HG02885 (cell line): Measurements from ENCODE around the gene ERICH2.
"Not testable (repeated sequence)": the region's sequence is repeated elsewhere in the genome, so short reads cannot be mapped to it uniquely, and the experiment has no call there.

ENCODE experiments used
- ATAC-seq: cut with Tn5 transposase; IDR thresholded peaks from one replicate; pipeline ENCODE4 v1.9.1; 2021; ENCODE audit warnings: mild to moderate bottlenecking; ENCODE audit not compliant: unreplicated experiment, poor library complexity

The ERICH2 gene, protein sequence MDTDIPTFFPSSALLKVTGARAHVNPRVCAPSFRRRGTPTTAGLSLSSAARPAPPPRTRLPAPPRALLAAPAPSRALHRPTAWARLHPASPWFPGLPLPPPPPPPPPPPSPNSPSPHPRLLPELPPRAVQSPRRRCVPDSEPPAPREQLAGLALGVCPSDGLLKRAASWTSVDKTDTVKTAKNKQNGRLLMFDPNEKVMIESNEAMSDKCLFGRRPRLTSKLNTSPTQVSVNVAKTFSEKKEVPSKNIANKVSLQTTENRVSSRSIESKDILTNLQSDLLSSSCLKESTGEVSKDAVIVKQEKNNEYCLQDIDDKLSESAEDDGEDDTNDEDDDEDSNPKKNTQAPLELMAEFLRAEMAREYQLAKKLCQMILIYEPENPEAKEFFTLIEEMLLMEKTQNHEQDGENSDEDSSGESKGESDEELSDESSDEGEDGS

DNA sequence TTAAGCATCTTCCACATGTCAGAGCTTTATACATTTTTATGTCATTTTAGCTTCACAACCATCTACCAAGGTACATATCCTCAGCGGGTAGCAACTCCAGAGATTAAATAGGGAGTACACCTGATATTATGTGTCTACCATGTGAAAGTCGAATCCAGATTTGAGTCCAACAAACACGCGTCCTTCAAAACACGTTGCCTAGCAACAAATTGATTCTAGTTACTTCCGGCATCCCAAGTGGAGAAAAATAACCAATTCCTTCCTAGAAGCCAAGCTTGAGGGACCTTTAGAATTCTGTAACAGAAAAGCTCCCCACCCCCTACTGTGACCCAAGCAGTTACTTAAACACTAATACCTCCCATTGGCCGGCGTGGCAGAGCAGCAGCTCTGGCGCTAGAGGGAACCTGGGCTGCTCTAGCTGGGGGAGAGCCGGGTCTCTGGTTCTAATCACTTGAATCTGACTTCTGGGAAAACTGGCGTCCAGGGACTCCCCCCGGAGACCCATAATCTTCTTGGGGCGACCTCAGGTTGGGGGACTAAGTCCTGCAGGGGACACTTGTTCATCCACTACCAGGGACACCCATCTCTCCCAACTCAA lies at the start of gene ERICH2:
TSS of gene ERICH2 (plus strand) at position 371 of the 598 bp plus-strand sequence. CDS start 304 bp downstream, outside the sequence.
- ATAC-seq, result peak; percentile 58

DNA sequence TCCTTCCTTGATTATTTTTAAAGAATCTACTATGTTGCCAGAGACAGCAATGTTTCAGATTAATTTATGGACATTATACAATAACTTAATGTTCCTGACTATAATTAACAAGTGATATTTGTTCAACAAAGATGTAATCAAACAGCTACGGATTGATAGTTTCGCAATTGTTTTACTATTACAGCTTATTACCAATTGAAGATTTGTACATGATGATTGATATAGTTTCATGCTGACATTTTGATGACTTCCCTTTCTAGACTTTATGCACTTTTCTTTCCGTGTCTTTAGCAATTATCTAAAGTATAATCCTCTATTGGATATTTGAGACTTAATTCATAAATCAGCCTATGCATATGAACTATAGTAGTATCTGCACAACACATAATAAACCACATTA lies 48.5 kb upstream of the ERICH2 start:
- no peak for ATAC-seq

DNA sequence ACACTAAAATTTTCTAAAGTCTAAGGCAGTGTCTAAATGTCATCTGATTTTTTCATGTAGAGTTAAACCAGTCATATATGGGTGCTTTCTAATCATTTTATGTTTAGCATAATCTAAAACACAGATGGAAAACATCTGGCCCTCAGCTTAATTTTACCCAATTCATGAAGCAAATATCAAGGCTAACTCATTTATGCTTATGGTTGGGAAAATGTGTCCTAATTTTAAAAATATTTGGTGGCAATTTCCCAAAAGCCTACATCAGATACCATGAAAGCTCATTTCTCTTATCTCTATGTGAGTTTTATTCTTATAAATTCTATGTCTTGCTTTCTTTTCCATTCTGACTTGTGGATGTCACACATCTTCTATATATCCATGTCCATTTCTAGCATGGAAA lies 47.9 kb upstream of the ERICH2 start:
- ATAC-seq, result no peak

DNA sequence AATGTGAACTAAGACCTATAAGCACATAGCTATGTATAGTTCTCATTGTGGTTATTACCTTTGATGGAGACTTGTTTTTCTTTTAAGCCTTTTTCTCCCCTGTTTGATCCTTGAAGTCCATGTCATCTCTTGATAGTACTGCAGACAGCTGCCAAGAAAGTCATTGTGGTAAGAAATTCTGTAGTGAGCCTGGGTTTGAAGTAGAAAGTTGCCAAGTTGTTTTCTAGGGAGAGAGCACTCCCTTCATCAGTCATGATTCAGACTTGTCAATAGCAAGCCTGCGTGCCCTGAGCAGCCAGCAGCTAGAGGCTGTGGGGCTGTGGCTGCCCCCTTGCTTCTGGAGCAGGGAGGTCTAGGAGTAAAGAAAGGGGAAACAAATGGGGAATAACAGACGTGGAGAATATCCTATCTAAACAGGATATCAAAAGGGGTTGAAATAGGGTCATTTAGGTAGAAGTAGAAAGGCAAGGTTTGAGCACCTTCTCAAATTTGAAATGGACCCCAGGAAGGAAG lies 46.7 kb upstream of the ERICH2 start:
- no peak for ATAC-seq

DNA sequence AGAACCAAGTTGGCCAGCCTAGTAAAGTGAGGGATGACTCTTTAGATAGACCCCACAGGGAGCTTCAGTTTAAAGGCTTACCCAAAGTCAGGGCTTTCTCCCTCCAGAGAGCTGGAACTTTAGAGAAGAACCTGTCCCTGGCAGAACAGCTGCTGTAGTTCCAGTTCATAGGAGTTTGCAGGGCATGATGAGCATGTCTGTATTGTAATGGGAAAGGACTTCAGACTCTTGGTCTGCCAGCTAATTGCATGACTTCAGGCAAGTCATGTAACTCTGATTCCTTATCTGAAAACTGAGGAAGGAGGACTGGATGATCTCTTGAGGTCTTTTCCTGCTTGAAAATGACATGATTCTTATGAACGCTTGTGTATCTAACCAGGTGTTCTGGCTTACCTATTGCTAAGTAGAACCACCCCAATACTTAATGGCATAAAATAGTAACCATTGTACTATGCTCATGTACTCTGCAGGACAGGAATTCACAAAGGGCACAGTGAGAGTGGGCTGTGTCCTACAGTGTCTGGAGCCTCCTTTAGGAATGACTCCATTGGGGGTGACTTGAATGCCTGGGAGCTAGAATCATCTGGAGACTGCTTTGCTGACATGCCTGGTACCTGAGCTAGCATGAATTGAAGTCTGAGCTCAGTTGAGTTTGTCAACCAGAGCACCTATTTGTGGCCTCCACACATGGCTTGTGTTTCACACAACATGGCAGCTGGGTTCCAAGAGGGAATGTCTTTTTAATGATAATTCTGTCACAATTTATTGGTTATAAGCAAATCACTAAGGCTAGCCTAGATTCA lies 36.2 kb upstream of the ERICH2 start:
- ATAC-seq, result no peak

DNA sequence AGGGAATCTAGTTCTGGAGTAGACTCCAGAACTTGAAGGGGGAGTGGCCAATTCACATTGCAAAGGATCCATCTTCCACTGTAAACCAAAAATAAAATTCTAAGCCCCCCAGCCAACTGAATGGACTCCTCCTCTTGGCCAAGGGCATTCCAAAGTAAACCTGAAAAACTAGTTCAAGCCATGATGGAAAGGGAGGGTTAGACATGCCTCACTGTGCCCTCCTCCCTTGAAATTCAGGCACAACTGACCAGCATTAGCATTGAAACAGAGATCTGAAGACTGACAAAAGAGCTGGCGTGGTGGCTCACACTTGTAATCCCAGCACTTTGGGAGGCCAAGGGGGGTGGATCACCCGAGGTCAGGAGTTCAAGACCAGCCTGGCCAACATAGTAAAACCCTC lies 35.6 kb upstream of the ERICH2 start:
- not testable (repeated sequence) for ATAC-seq

DNA sequence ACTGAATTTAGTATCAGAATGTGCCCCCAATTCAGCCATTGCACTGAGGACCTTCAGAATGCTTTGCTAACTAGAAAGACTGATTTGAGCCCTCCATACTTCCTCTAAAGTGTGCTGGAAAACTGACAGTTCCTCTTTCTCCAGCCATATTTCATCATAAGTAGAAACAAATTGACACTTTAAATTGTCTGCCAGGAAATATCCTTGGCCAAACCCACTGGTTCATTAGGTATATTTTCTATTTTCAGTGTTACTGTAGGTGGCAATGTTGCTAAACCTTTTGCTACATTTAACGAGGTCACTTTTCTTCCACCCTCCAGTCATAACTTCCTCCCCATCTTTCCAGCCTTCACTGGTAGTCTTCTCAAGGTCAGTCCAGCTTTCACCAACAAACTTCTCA lies 33.5 kb upstream of the ERICH2 start:
- ATAC-seq, result no peak

DNA sequence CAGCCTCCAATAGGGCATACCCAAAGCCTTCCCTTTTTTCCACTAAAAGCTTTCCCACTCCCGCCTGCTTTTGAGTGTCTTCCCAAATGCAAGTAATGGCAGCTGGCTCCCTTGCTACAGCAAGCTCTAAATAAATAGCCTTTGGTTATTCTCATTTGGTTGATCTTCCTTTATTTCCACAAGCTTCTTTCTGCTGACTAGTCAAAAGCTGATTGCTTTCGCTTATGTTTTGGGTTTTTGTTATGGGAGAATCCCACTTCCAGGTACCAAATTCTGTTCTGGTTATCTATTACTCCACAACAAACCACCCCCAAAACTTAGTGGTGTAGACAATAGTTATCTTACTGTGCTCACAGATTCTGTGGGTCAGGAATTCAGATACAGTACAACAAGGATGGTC lies 32.8 kb upstream of the ERICH2 start:
- ATAC-seq, result no peak

DNA sequence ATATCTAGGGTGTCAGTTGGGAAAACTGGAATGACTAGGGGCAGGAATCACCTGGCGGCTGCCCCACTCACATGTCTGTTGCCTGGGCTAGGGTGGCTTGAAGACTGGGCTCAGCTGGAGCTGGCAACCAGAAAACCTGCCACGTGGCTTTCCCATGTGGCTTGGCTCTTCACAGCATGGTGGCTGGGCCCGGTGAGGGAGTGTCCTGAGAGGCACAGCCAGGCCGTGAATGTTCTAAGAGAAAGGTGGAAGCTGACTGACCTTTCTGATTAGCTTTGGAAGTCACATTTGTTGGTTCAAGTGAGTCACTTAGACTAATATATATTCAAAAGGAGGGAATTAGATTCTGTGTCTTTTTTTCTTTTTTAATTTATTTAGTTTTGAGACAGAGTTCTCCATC lies 32.4 kb upstream of the ERICH2 start:
- no peak for ATAC-seq

DNA sequence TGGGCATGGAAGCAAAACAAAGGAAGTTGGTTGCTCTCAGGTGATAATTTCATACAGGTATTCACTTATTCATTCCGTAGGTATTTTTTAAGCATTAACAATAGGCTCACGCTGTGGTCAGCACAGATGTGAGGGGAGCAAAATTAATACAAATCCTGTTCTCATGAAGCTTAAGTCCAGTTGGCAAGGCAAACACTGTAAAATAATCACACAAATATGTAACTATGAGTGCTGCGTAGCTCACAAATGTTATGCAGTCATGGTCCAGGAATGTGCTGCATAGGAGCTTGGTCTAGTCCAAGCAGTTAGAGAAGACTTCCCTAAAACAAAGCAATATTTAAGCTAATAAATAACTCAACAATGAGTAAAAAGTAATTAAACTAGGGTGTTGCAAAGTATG lies 31.1 kb upstream of the ERICH2 start:
- ATAC-seq, result no peak

DNA sequence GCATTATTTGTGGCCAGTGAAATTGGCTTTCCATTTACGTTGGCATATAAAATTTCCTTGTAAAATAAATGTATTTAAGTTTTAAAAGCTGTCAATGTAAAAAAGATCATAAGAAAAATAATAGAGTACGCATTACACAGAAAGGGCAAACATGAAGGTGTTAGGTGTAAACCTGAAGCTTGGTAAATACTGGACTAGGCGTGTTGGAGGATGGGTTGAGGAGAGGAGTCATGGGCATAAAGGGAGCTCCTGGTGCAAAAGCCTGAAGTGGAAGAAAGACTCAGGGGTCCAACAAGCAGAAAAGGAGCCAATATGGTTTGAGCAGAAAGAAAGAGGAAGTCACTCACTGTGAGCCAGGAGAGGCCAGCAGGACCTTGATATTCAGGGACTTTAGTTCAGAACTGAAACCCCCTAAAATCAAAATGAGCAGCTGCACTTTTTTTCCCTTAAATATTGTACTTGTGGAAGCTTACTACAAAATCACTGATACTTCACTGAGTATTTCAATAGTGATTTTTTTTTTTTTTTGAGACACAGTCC lies 30.6 kb upstream of the ERICH2 start:
- ATAC-seq, result no peak

DNA sequence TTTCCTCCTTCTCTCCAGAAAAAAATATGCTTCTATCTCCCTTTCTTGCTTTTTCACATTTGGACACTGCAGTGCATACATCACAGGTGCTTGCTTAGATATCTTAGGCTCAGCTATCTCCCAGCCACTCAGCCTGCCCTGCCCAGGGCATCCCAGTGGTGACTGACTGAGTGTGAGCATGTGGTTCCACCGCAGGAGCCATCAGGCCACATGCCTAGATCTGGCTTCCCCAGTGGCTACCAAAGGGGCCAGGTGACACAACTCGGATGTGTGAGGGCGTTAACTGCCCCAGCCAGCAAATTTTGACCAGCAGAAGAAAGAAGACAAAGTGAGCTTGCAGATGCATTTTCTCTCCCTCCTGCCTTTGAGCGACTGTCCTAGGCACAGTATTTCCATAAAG lies 29.5 kb upstream of the ERICH2 start:
- no peak for ATAC-seq

DNA sequence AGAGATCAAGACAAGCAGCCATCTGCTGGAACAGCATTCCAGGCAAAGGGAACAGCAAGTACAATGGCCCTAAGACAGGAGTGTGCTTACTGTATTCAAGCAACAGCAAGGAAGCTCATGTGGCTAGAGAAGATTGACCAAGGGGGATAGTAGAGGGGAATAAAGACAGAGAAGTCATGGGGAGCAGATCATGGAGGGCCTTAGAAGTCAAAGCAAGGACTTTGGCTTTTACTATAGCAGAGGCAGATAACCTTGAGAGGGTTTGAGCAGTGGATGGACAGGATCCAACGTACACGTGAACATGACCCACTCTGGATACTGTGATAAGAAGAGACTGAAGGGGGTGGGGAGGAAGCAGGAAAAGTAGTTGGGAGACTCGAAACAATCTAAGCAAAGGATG lies 28.2 kb upstream of the ERICH2 start:
- no peak for ATAC-seq

DNA sequence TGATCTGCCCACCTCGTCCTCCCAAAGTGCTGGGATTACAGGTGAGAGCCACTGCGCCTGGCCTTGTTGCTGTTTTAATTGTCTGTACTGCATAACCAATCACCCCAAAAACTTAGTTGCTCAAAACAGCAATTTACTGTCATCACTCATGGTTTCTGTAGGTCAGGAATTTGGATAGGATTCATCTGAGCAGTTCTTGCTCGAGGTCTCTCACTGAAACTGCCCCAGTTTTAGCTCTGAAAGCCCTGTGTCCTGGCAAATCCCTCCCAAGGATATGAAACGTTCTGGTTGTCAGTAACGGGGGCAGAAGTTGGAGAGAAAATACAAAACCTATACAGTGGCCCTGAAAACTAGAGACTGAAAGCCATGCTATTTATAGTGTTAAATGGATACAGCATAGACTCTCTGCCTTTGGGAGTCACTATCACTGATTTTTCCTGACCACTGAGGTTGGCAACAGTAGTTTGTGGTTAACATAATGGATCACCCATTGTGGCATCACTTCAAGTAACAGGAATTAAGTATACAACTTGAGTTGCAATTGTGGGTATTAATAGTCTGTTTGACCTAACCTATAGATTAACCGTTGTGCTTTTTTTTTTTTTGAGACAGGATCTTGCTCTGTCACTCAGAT lies 27.2 kb upstream of the ERICH2 start:
- no peak for ATAC-seq

DNA sequence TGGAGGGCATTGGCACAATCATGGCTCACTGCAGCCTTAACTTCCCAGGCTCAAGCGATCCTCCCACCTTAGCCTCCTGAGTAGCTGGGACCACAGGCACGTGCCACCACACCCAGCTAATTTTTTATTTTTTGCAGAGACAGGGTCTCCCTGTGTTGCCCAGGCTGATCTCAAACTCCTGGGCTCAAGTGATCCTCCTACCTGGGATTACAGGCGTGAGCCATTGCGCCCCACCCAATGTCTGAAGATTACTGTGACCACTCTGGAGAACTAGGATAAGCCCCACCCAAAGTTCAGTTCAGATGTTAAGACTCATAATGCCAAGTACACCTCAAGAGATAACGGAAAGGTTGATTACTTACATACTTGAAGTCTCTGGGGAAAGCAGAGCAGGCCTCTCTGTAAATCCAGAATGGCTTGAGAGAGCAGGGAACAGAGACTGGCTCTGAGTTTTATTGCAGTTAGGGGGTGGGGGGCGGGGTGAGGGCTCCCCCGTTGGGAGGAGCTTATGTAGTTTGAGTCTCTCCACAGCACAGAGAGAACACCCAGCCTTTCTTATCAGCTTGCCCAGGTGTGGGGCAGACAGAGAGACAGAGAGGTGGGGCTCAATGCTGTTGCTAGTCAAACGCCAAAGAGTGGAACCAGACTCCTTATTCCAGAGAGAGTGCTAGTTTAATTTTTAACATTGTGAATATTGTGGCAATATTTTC lies 26.5 kb upstream of the ERICH2 start:
- ATAC-seq, result no peak

DNA sequence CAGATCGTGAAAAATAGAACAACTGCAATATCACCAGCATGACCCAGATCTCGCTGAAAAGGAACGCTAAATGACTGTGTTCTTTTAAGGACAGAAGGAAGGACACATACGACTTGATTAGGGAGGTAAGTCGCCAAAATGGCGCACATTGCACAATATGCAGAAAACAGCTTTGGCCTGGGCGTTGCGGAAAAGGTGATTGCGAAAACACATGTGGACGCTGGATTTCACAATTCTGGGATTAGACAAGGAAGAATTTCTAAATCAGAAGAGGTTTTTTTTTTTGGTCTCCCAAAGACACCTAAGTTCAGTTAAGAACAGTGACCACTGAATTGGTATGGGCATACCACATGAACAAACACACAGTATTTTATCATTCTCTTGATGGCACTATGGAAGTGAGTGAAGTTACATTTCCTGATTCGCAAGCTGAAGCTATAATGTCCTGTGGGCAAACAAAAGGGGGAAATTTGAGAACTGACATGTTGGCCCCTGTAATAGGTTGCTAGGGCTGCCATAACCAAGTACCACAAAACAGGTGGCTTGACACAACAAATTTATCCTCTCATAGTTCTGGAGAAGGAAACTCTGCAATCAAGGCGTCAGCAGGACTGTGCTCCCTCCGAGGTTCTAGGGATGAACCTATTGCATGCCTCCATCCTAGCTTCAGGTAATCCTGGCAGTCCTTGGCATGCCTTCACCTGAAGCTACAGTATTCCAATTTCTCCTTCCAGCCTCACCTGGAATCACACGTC lies 25.8 kb upstream of the ERICH2 start:
- no peak for ATAC-seq

DNA sequence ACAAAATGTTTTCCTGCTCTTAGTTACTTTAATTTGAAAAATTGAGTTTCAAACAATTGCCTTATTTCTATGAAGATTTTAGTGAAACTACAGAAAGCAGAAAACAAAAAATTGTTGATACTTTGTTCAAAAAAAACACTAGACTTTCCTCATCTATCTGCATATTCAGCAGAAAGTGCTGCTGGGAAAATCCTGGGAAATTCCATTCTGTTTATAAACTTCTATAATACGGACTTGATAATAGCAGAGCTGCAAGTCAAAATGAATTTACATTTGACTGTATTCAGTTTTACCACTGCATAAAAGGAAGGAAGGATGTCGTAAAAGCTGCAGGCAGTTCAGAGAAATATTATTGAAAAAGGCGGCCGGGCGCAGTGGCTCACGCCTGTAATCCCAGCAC lies 24.9 kb upstream of the ERICH2 start:
- ATAC-seq, result no peak

DNA sequence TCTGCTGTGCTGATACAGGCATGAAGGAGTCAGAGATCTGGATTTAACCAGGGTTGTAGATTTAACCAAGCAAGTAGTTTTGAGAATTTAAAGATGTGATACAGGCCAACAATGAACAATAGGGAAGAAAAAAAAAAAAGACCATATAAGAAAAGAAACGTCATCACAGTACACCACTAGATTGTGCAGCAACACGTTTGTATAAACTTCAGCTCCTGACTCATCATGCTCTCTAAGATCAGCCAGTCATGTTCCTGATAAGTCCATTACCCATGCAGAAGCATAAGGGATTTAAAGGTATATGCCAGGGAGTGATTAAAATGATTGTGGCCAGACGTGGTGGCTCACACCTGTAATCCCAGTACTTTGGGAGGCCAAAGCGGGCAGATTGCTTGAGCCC lies 22.3 kb upstream of the ERICH2 start:
- ATAC-seq, result no peak

DNA sequence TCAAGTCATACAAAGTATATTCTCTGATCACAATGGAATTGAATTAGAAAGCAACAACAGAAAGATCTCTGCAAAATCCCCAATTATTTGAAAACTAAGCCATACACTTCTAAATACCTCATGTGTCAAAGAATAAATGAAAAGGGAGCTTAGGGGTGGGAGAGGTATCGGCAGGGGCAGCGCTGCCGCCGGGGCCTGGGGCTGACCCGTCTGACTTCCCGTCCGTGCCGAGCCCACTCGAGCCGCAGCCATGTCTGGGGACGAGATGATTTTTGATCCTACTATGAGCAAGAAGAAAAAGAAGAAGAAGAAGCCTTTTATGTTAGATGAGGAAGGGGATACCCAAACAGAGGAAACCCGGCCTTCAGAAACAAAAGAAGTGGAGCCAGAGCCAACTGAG lies 18.6 kb upstream of the ERICH2 start:
- ATAC-seq, result not testable (repeated sequence)
